ENCODE results near the gene ITPR1. TPM values are rescaled to one million over a fixed set of nuclear protein-coding genes. Genes with fewer than 3 reads are reported as not detected.

ITPR1 gene
- polyA plus RNA-seq, 1 donor from 2014 or later, result 2.1 TPM

DNA sequence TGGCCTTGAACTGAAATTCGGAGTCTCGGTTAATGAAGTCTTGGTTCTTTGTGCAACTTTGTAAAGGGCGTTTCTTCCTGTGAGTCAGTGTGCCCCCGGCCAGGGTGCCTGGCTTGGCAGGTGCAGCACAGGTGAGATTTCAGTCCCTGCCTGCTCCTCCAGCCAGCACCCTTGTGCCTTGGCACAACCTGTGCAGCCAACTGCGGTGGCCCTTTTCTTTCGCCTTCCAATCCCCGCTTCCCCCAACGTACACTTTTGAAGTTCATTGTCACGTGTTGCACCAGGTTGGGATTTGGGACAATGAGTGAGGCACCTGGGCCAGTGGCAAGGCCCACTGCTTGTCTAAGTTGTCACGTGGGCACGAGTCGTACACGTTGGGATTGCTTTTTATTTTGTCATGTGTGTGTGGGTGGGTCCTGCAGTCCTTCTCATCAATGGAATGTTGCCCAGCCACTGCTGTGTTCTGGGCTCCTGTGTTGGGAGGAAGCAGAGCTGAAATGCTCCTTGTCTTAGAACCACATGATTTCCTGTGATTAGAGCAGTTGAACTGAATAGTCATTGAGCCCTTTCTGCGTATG lies 243.2 kb downstream of the ITPR1 start:
- TF ChIP-seq RAD21 (conservative IDR thresholded peaks at IDR 0.05), result no peak
- TF ChIP-seq, protein P1, sequence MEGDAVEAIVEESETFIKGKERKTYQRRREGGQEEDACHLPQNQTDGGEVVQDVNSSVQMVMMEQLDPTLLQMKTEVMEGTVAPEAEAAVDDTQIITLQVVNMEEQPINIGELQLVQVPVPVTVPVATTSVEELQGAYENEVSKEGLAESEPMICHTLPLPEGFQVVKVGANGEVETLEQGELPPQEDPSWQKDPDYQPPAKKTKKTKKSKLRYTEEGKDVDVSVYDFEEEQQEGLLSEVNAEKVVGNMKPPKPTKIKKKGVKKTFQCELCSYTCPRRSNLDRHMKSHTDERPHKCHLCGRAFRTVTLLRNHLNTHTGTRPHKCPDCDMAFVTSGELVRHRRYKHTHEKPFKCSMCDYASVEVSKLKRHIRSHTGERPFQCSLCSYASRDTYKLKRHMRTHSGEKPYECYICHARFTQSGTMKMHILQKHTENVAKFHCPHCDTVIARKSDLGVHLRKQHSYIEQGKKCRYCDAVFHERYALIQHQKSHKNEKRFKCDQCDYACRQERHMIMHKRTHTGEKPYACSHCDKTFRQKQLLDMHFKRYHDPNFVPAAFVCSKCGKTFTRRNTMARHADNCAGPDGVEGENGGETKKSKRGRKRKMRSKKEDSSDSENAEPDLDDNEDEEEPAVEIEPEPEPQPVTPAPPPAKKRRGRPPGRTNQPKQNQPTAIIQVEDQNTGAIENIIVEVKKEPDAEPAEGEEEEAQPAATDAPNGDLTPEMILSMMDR (IDR thresholded peaks at IDR 0.05; ENCODE audit: poor library complexity, severe bottlenecking), result no peak
- Histone ChIP-seq H3K9ac (ENCODE audit: low read length) (no peak overlapping the region), H3K79me2 (replicated peaks; ENCODE audit: insufficient read depth, low read length) (no peaks in the 10 kb centered on the region), H3K9me3 (ENCODE audit: low read length) (no peaks in the 10 kb centered on the region), H3K27me3 (ENCODE audit: insufficient read depth, low read depth, low read length) (no peaks in the 10 kb centered on the region), H3K27ac (ENCODE audit: low read length) (no peak overlapping the region), H2AFZ (ENCODE audit: low read depth, low read length) (no peak overlapping the region), H3K4me2 (ENCODE audit: low read length) (no peak overlapping the region), H3F3A (ENCODE audit: insufficient read depth, low read length, poor library complexity, severe bottlenecking) (no peaks in the 10 kb centered on the region), H3K4me3 (ENCODE audit: low read length) (no peak overlapping the region), H3K36me3 (ENCODE audit: insufficient read depth, low read length) (no peaks in the 10 kb centered on the region), H3K9me2 (ENCODE audit: insufficient read depth, low read length) (no peaks in the 10 kb centered on the region), H4K20me1 (ENCODE audit: insufficient read depth) (no peaks in the 10 kb centered on the region)

DNA sequence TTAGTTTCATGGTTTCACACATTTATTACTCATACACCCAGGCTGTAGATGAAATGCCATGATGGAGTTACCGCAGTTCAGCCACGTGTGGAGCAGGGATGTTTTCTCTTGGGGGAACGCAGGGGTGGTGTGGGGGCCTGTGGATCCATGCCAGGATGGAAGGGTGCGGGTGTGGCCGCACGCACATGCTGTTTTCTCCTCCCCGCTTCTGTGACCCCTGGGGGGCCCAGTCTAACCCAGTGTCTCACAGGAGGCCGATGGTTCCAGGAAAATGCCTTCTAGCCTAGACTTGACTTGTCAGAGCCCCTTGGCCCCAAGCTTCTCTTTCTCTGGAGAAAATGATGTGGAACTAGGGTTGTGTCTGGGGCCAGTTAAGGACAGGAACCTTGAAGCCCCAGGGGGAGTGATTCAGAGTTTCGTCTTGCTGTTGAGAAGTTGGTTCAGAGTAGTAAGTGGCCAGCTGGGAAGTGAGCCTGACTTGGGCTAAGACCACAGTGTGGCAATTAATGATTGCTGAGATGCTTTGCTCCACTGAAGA lies 245.7 kb downstream of the ITPR1 start:
- H3F3A ChIP-seq (ENCODE audit: insufficient read depth, low read length, poor library complexity, severe bottlenecking), result no peaks in the 10 kb centered on the region
- TF ChIP-seq TAF1 (IDR thresholded peaks at IDR 0.05; ENCODE audit: low read depth) (no peak), EP300 (conservative IDR thresholded peaks at IDR 0.05; ENCODE audit: poor library complexity, severe bottlenecking) (no peak), EZH2 (IDR thresholded peaks at IDR 0.05; ENCODE audit: borderline replicate concordance, insufficient read depth, low read length, poor library complexity, severe bottlenecking) (no peak)
- TF ChIP-seq, protein P1 (IDR thresholded peaks at IDR 0.05; ENCODE audit: poor library complexity, severe bottlenecking), result no peak
- no peaks in the 10 kb centered on the region for H3K79me2 ChIP-seq (replicated peaks; ENCODE audit: insufficient read depth, low read length)
- no peak overlapping the region for H3K4me3 ChIP-seq (ENCODE audit: low read length)
- H3K27ac ChIP-seq (ENCODE audit: low read length), result no peak overlapping the region
- H3K36me3 ChIP-seq (ENCODE audit: insufficient read depth, low read length), result no peaks in the 10 kb centered on the region
- H3K9ac ChIP-seq (ENCODE audit: low read length), result no peak overlapping the region
- no peaks in the 10 kb centered on the region for H4K20me1 ChIP-seq (ENCODE audit: insufficient read depth)
- no peaks in the 10 kb centered on the region for H3K9me2 ChIP-seq (ENCODE audit: insufficient read depth, low read length)
- H3K27me3 ChIP-seq (ENCODE audit: insufficient read depth, low read depth, low read length), result no peaks in the 10 kb centered on the region
- no peak overlapping the region for H2AFZ ChIP-seq (ENCODE audit: low read depth, low read length)
- no peaks in the 10 kb centered on the region for H3K9me3 ChIP-seq (ENCODE audit: low read length)
- H3K4me2 ChIP-seq (ENCODE audit: low read length), result no peak overlapping the region

DNA sequence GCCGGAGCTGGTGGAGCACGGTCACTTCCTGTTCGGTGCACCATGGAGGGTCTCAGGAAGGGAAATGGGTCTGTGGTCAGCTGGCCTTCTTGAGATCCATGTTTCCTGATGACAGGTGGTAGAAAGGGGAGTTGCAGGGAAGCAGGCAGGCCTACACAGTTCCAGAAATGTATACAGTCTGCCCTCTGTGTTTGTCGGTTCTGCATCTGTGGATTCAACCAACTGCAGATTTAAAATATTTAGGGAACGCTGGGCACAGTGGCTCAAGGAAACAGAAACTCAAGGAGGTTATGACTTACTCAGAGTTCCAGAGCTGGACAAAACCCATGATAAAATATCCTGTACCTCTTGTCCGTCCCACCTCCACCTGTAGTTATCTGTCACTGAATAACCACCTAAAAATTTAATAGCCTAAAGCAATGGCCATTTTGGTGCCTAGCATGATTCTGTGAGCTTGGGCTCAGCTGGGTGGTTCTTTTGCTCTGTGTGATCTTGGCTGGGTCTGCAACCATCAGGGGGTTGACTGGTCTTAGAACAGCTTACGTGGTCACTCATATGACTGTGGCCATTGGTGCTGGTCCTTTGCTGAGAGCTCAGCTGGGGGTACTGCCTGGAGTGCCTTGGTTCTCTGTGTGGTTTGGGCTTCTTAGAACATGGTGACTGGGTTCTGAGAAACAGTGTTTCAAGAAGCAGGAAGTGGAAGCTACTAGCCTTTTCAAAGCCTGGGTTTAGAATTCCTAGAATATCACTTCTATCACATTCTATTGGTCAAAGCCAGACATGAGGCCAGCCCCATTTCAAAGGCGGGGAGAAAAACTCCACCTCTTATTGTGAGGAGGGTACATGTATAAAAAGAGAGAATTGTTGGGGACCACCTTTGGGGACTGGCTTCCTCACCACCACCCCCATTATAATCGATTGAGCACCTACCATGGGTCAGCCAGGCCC lies 246.4 kb downstream of the ITPR1 start:
- TF ChIP-seq SMC3 (conservative IDR thresholded peaks at IDR 0.05; ENCODE audit: poor library complexity) (no peak), RAD21 (conservative IDR thresholded peaks at IDR 0.05) (no peak), TAF1 (IDR thresholded peaks at IDR 0.05; ENCODE audit: low read depth) (no peak), EZH2 (IDR thresholded peaks at IDR 0.05; ENCODE audit: borderline replicate concordance, insufficient read depth, low read length, poor library complexity, severe bottlenecking) (no peak), EP300 (conservative IDR thresholded peaks at IDR 0.05; ENCODE audit: poor library complexity, severe bottlenecking) (no peak), MXI1 (conservative IDR thresholded peaks at IDR 0.05; ENCODE audit: poor library complexity, severe bottlenecking) (no peak), POLR2AphosphoS5 (IDR thresholded peaks at IDR 0.05) (no peak)
- TF ChIP-seq, protein P1 (IDR thresholded peaks at IDR 0.05; ENCODE audit: poor library complexity, severe bottlenecking), result no peak
- TF ChIP-seq, protein P2, sequence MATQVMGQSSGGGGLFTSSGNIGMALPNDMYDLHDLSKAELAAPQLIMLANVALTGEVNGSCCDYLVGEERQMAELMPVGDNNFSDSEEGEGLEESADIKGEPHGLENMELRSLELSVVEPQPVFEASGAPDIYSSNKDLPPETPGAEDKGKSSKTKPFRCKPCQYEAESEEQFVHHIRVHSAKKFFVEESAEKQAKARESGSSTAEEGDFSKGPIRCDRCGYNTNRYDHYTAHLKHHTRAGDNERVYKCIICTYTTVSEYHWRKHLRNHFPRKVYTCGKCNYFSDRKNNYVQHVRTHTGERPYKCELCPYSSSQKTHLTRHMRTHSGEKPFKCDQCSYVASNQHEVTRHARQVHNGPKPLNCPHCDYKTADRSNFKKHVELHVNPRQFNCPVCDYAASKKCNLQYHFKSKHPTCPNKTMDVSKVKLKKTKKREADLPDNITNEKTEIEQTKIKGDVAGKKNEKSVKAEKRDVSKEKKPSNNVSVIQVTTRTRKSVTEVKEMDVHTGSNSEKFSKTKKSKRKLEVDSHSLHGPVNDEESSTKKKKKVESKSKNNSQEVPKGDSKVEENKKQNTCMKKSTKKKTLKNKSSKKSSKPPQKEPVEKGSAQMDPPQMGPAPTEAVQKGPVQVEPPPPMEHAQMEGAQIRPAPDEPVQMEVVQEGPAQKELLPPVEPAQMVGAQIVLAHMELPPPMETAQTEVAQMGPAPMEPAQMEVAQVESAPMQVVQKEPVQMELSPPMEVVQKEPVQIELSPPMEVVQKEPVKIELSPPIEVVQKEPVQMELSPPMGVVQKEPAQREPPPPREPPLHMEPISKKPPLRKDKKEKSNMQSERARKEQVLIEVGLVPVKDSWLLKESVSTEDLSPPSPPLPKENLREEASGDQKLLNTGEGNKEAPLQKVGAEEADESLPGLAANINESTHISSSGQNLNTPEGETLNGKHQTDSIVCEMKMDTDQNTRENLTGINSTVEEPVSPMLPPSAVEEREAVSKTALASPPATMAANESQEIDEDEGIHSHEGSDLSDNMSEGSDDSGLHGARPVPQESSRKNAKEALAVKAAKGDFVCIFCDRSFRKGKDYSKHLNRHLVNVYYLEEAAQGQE (IDR thresholded peaks at IDR 0.05; ENCODE audit: borderline replicate concordance), result no peak
- no peaks in the 10 kb centered on the region for H3K36me3 ChIP-seq (ENCODE audit: insufficient read depth, low read length)
- no peak overlapping the region for H3K4me2 ChIP-seq (ENCODE audit: low read length)
- H2AFZ ChIP-seq (ENCODE audit: low read depth, low read length), result no peak overlapping the region
- H3K9ac ChIP-seq (ENCODE audit: low read length), result no peak overlapping the region
- no peak overlapping the region for H3K27ac ChIP-seq (ENCODE audit: low read length)
- H4K20me1 ChIP-seq (ENCODE audit: insufficient read depth), result no peaks in the 10 kb centered on the region
- H3K4me3 ChIP-seq (ENCODE audit: low read length), result no peak overlapping the region
- H3K27me3 ChIP-seq (ENCODE audit: insufficient read depth, low read depth, low read length), result no peaks in the 10 kb centered on the region
- no peaks in the 10 kb centered on the region for H3F3A ChIP-seq (ENCODE audit: insufficient read depth, low read length, poor library complexity, severe bottlenecking)
- H3K9me2 ChIP-seq (ENCODE audit: insufficient read depth, low read length), result no peaks in the 10 kb centered on the region
- no peaks in the 10 kb centered on the region for H3K9me3 ChIP-seq (ENCODE audit: low read length)
- H3K79me2 ChIP-seq (replicated peaks; ENCODE audit: insufficient read depth, low read length), result no peaks in the 10 kb centered on the region

Data from neural cell (in vitro differentiated cells).